Sigmoid colon (tissue), 7 donors: ENCODE measurements around the gene DDTL. TPM values are rescaled to one million over a fixed set of nuclear protein-coding genes. Genes with fewer than 3 reads are reported as not detected.
"Not testable (repeated sequence)": the region's sequence is repeated elsewhere in the genome, so short reads cannot be mapped to it uniquely, and the experiment has no call there.

Experiments
- DNase-seq: peaks from one replicate; pipeline ENCODE4 v3.0.0-alpha.2; 2019
- H3K27ac ChIP-seq, 4 donors: fragments of 200-600 bp; sonication (generic); one replicate each; pipeline ENCODE4 v1.5.1; 2016 to 2019; ENCODE audit warnings: mild to moderate bottlenecking in 1 of 4
- H3K27me3 ChIP-seq, 3 donors: fragments of 200-600 bp; sonication (generic); one replicate each; pipeline ENCODE4 v1.5.1; 2019; ENCODE audit warnings: mild to moderate bottlenecking in 1 of 3
- H3K36me3 ChIP-seq, 4 donors: fragments of 200-600 bp; sonication (generic); one replicate each; pipeline ENCODE4 v1.5.1; 2016 to 2019
- H3K4me1 ChIP-seq, 4 donors: fragments of 200-600 bp; sonication (generic); one replicate each; pipeline ENCODE4 v1.5.1; 2017 to 2019
- H3K4me3 ChIP-seq, 4 donors: fragments of 200-600 bp; sonication (generic); one replicate each; pipeline ENCODE4 v1.5.1; 2017 to 2019; ENCODE audit warnings: mild to moderate bottlenecking in 2 of 4, moderate library complexity in 1 of 4
- H3K9me3 ChIP-seq, 4 donors: fragments of 200-600 bp in 3 of 4; sonication (generic) in 3 of 4; one replicate each; pipeline versions ENCODE4 v1.5.1 to v1.6.1; 2013 to 2019
- CTCF ChIP-seq, 4 experiments: fragments of 450-650 bp in 3 of 4; fragments of 200-600 bp in 1 of 4; IDR thresholded peaks; one replicate each; pipeline ENCODE4 v1.5.1; 2016 to 2019; ENCODE audit warnings: antibody characterized with exemption in 4 of 4, mild to moderate bottlenecking in 3 of 4, moderate library complexity in 2 of 4
- EP300 ChIP-seq, 4 donors: sonication (generic); formaldehyde crosslinking; IDR thresholded peaks; one replicate each; pipeline ENCODE4 v1.6.1; 2017; ENCODE audit warnings: antibody characterized with exemption in 4 of 4
- POLR2A ChIP-seq, 2 donors: fragments of 450-650 bp; IDR thresholded peaks; one replicate each; pipeline ENCODE4 v1.6.1; 2016; ENCODE audit warnings: antibody characterized with exemption in 2 of 2, mild to moderate bottlenecking in 2 of 2, moderate library complexity in 2 of 2
- POLR2AphosphoS5 ChIP-seq, 4 donors: sonication (generic); formaldehyde crosslinking; IDR thresholded peaks; one replicate each; pipeline ENCODE4 v1.6.1; 2017; ENCODE audit warnings: antibody characterized with exemption in 4 of 4
- WGBS, 2 donors: extraction: QIAGEN DNeasy Blood & Tissue Kit; methylation state at CpG; one replicate each; pipeline ENCODE4 v1.1.7; 2013; 5-methylcytosine and 5-hydroxymethylcytosine counted together
- intact Hi-C: fragments of 100-400 bp; cut with DNase I; formaldehyde crosslinking; loops from one replicate; pipeline ENCODE4 v1.15.1; 2023
- polyA plus RNA-seq, 3 donors: library from polyadenylated mRNA; stranded (reverse); fragments of 200-250 nt; gene quantifications; one replicate each; pipeline ENCODE4 v1.2.3, GENCODE V29; 2013
- total RNA-seq, 4 donors: library from RNA; depleted of rRNA; stranded (reverse); fragments of >200 nt; gene quantifications; one replicate each; pipeline ENCODE4 v1.1.0, GENCODE V29; 2016
- donor health status: healthy with polysubstance abuse.
- donor health status: Bipolar disorder and iron deficiency.
- donor health status: healthy.

DDTL gene
- total and polyA plus RNA-seq, 7 donors, result 0.55 to 7.3 (median 2.0) TPM; not detected in 2

- WGBS, 2 donors, result 66 to 73% methylated on average over 6 of the region's 6 CpGs
- Histone ChIP-seq H3K9me3 (no peaks in the 10 kb centered on the region), H3K36me3 (peaks cover 8 to 30% (median 18%) of the 10 kb centered on the region in 4 donors), H3K4me3 (no peak overlapping the region), H3K27ac (no peak overlapping the region), H3K27me3 (no peaks in the 10 kb centered on the region), H3K4me1 (peaks cover 0 to 10% (median 5%) of the 10 kb centered on the region in 4 donors)
- DNase-seq, result peak; percentile 38
- intact Hi-C loops, result no loop called here
- TF ChIP-seq POLR2A (IDR thresholded peaks at IDR 0.05), result no peak
- no peak for TF ChIP-seq POLR2AphosphoS5 (IDR thresholded peaks at IDR 0.05)
- TF ChIP-seq CTCF (IDR thresholded peaks at IDR 0.05), result no peak
- TF ChIP-seq EP300 (IDR thresholded peaks at IDR 0.05), result no peak
Measured at GRCh38 chr22:23970816-23971486, 4.3 kb downstream of the DDTL start.

- DNase-seq, H3K27me3 ChIP-seq, H3K4me1 ChIP-seq, H3K27ac ChIP-seq, intact Hi-C loops, H3K9me3 ChIP-seq, H3K4me3 ChIP-seq: not testable (repeated sequence)
- 87% methylated on average over 3 of the region's 3 CpGs for WGBS, 2 donors
- H3K36me3 ChIP-seq, result peaks cover 8 to 30% (median 18%) of the 10 kb centered on the region in 4 donors
Measured at GRCh38 chr22:23971927-23972326, 5.2 kb downstream of the DDTL start.

DNA sequence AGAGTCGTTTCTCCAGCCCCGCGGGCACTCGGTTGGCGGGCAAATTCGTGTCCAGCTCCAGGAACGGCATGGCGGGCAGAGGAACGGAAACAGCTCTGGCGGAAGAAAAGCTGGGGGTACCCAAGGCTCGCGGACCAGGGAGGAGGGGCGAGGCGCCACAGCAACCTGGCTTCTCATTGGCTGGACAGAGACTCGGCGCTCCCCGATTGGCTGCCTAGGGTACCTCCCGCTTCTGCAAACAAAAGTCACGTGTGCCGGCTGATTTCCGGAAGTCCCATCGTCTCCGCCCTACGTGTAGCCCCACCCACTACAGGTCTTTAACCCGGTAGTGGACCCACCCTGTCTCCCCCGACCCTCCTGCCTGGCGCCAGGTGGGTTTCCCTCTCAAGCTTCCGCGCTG is 7.7 kb downstream of the DDTL start, which contains the start of gene DDT:
TSS of gene DDT (minus strand) at position 97 of the 400 bp plus-strand sequence. CDS start at position 70, 27 bp downstream.
- DNase-seq, H3K4me1 ChIP-seq, H3K27me3 ChIP-seq, H3K27ac ChIP-seq, intact Hi-C loops, H3K4me3 ChIP-seq, H3K9me3 ChIP-seq: not testable (repeated sequence)
- WGBS, 2 donors, result no CpG with 5 or more reads among the region's 29 CpGs
- H3K36me3 ChIP-seq, result peaks cover 8 to 26% (median 18%) of the 10 kb centered on the region in 4 donors

DNA sequence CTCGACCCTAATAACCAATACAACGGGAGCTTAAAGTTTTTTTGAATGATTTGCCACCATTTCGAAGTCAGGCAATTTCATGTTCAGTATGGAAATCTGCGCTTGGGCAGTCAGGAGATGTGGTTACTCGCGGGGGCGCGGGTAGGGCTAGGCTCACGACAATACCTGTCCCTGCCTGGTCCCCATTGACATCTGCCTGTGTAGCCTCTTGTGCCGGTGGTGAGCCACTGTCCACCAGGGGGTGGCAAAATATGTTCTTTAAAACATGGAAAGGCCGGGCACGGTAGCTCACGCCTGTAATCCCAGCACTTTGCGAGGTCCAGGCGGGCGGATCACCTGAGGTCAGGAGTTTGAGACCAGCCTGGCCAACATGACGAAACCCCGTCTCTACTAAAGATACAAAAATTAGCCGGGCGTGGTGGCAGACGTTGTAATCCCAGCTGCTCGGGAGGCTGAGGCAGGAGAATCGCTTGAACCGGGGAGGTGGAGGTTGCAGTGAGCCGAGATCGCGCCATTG is 8.2 kb downstream of the DDTL start:
- WGBS, 2 donors, result 5 to 24% methylated on average over 8 of the region's 27 CpGs
- intact Hi-C loops, result not testable (repeated sequence)

GRCh38 chr22:23977304-23977703 is 10.6 kb downstream of the DDTL start:
- H3K4me1 ChIP-seq, H3K36me3 ChIP-seq, H3K27ac ChIP-seq, H3K4me3 ChIP-seq, H3K27me3 ChIP-seq, intact Hi-C loops, DNase-seq, H3K9me3 ChIP-seq: not testable (repeated sequence)
- 86 to 91% methylated on average over 7 to 9 of the region's 12 CpGs for WGBS, 2 donors

More for the DNA sequence above, 8.2 kb downstream of the DDTL start:
- not testable (repeated sequence) for H3K4me1 ChIP-seq, H3K4me3 ChIP-seq, DNase-seq, H3K27me3 ChIP-seq, H3K9me3 ChIP-seq, H3K27ac ChIP-seq
- H3K36me3 ChIP-seq, result peaks cover 8 to 21% (median 15%) of the 10 kb centered on the region in 4 donors

- intact Hi-C loops, H3K4me3 ChIP-seq, DNase-seq, H3K36me3 ChIP-seq, H3K9me3 ChIP-seq, H3K4me1 ChIP-seq, H3K27ac ChIP-seq, H3K27me3 ChIP-seq: not testable (repeated sequence)
- WGBS, 2 donors, result no CpG with 5 or more reads among the region's 41 CpGs
Measured at GRCh38 chr22:23979557-23980240, 13.0 kb downstream of the DDTL start, which contains the start of gene GSTT2. Gene GSTT2 (plus strand): TSS chr22:23980134.

DNA sequence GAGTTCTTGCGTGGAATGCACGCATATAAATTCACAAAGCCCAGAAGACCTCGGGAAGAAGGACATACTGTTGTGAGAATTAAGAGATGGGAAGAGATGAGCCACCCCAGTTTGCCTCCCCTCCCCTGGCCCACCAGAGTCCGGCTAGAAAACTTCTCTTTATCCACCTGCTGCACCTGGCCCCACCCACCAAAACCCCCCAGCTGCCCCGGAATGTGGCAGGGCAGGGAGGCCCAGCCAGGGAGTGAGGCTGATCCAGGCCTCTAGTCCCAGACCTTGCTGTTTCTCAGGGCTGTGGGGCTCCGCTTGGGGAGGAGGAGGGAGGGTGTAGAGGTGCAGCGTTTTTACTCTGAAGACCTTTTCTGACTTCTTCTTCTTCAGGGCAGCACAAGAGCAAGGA is 13.9 kb downstream of the DDTL start:
- H3K9me3 ChIP-seq, H3K4me3 ChIP-seq, intact Hi-C loops, DNase-seq, H3K4me1 ChIP-seq, H3K27ac ChIP-seq, H3K27me3 ChIP-seq, H3K36me3 ChIP-seq: not testable (repeated sequence)
- WGBS, 2 donors, result 12 to 41% methylated on average over 5 to 6 of the region's 7 CpGs
